ENCODE data around the gene TMBIM4. TPM values are rescaled to one million over a fixed set of nuclear protein-coding genes. Genes with fewer than 3 reads are reported as not detected.

TMBIM4 gene
- total and polyA plus RNA-seq, 10 of the 15 experiments (the other 5 are each of a cell fraction or from before 2014, with no cell fraction given), result 38.8 to 341 (median 82.8) TPM

GRCh38 chr12:66143868-66144267 is 25.9 kb downstream of the TMBIM4 start:
- in situ Hi-C loops (cut with MboI), result no loop called here
- H3K4me3 ChIP-seq, result no peak overlapping the region
- ChIA-PET SMC1A (ENCODE audit: uncharacterized antibody, unreplicated experiment) (interaction anchor here (0.8 to 2.2 kb wide), 2 partner anchors 126 to 230 kb away, joined by 3 to 7 read pairs; no protein-coding TSS in a partner anchor), CTCF (interaction anchor here (1.1 to 2.7 kb wide), 2 partner anchors 25 to 91 kb away, joined by 3 to 14 read pairs; no protein-coding TSS in a partner anchor), POLR2A (no interaction called here), RAD21 (ENCODE audit: unreplicated experiment) (interaction anchor here (1.9 kb wide), 1 partner anchor 13 kb away, joined by 6 read pairs; the partner anchor contains the start of gene LLPH)
- no peak overlapping the region for H3K9ac ChIP-seq (ENCODE audit: control insufficient read depth, insufficient read depth, low read length)
- peaks cover 5 to 23% of the 10 kb centered on the region in 2 experiments for H3K36me3 ChIP-seq (ENCODE audit: control insufficient read depth in 2 of 2, insufficient read depth in 2 of 2, low read length in 1 of 2)
- H3K27me3 ChIP-seq (replicated peaks in 1 of 2; ENCODE audit: control insufficient read depth in 2 of 2, insufficient read depth in 2 of 2, low read length in 1 of 2), result no peaks in the 10 kb centered on the region
- TF ChIP-seq SREBF1 (IDR thresholded peaks at IDR 0.05; ENCODE audit: low read length), result no peak
- no peak for TF ChIP-seq IKZF2 (IDR thresholded peaks at IDR 0.05)
- no peak for TF ChIP-seq SMAD1 (IDR thresholded peaks at IDR 0.05; ENCODE audit: low read depth, partially characterized antibody)
- no peak for TF ChIP-seq IRF5 (IDR thresholded peaks at IDR 0.05; ENCODE audit: borderline replicate concordance)
- no peak for TF ChIP-seq ATF2 (IDR thresholded peaks at IDR 0.05; ENCODE audit: low read length)
- no peak overlapping the region for H3K4me2 ChIP-seq (ENCODE audit: control insufficient read depth, insufficient read depth)
- no peak for ATAC-seq
- H3K9me3 ChIP-seq (replicated peaks; ENCODE audit: control insufficient read depth, insufficient read depth, low read length), result peaks cover 23% of the 10 kb centered on the region
- intact Hi-C loops (cut with micrococcal nuclease; ENCODE audit: unreplicated experiment), result no loop called here
- H3K79me2 ChIP-seq (ENCODE audit: control insufficient read depth, insufficient read depth, low read length), result no peaks in the 10 kb centered on the region
- 100% methylated on average over 1 of the region's 1 CpG for WGBS (ENCODE audit: insufficient coverage, insufficient replicate concordance, low lambda C conversion rate, missing lambda C conversion rate)
- no peaks in the 10 kb centered on the region for H3K4me1 ChIP-seq (ENCODE audit: control insufficient read depth, insufficient read depth, low read length)
- no peaks in the 10 kb centered on the region for H4K20me1 ChIP-seq (ENCODE audit: control insufficient read depth, insufficient read depth)
- H3K27ac ChIP-seq (ENCODE audit: control insufficient read depth, insufficient read depth), result no peak overlapping the region
- no TSS peak for BruUV-seq (replicated peaks)
- no peak overlapping the region for H2AFZ ChIP-seq (ENCODE audit: control insufficient read depth, low read depth, low read length)
- DNase-seq (ENCODE audit: low read depth, low spot score), result no peak
- FAIRE-seq, result no peak

GRCh38 chr12:66142826-66143225 is 27.0 kb downstream of the TMBIM4 start:
- H3K9me3 ChIP-seq (replicated peaks; ENCODE audit: control insufficient read depth, insufficient read depth, low read length), result peaks cover 23% of the 10 kb centered on the region
- ChIA-PET SMC1A (ENCODE audit: uncharacterized antibody, unreplicated experiment) (no interaction called here), CTCF (no interaction called here), RAD21 (ENCODE audit: unreplicated experiment) (no interaction called here), POLR2A (no interaction called here)
- no peaks in the 10 kb centered on the region for H3K4me1 ChIP-seq (ENCODE audit: control insufficient read depth, insufficient read depth, low read length)
- H3K27ac ChIP-seq (ENCODE audit: control insufficient read depth, insufficient read depth), result no peak overlapping the region
- H3K36me3 ChIP-seq (ENCODE audit: control insufficient read depth in 2 of 2, insufficient read depth in 2 of 2, low read length in 1 of 2), result peaks cover 5 to 23% of the 10 kb centered on the region in 2 experiments
- H3K9ac ChIP-seq (ENCODE audit: control insufficient read depth, insufficient read depth, low read length), result no peak overlapping the region
- H3K79me2 ChIP-seq (ENCODE audit: control insufficient read depth, insufficient read depth, low read length), result no peaks in the 10 kb centered on the region
- H4K20me1 ChIP-seq (ENCODE audit: control insufficient read depth, insufficient read depth), result no peaks in the 10 kb centered on the region
- H3K4me3 ChIP-seq, result no peak overlapping the region
- no peak overlapping the region for H3K4me2 ChIP-seq (ENCODE audit: control insufficient read depth, insufficient read depth)
- FAIRE-seq, result no peak
- no TSS peak for BruUV-seq (replicated peaks)
- no peaks in the 10 kb centered on the region for H3K27me3 ChIP-seq (replicated peaks in 1 of 2; ENCODE audit: control insufficient read depth in 2 of 2, insufficient read depth in 2 of 2, low read length in 1 of 2)
- DNase-seq (ENCODE audit: low read depth, low spot score), result no peak
- in situ Hi-C loops (cut with MboI) (no loop called here), intact Hi-C loops (cut with micrococcal nuclease; ENCODE audit: unreplicated experiment) (no loop called here)
- no peak for ATAC-seq
- H2AFZ ChIP-seq (ENCODE audit: control insufficient read depth, low read depth, low read length), result no peak overlapping the region
- TF ChIP-seq KDM1A (IDR thresholded peaks at IDR 0.05; ENCODE audit: borderline replicate concordance), result no peak
- no peak for TF ChIP-seq SUPT20H (IDR thresholded peaks at IDR 0.05; ENCODE audit: borderline replicate concordance, control insufficient read depth, low read depth, low read length)
- no peak for TF ChIP-seq POLR2AphosphoS2 (IDR thresholded peaks at IDR 0.05; ENCODE audit: low read depth, low read length)
- no peak for TF ChIP-seq REST (IDR thresholded peaks at IDR 0.05; ENCODE audit: low read depth, low read length)
- TF ChIP-seq ELK1 (IDR thresholded peaks at IDR 0.05; ENCODE audit: low read depth, low read length), result no peak
- no peak for TF ChIP-seq RELA (IDR thresholded peaks at IDR 0.05; ENCODE audit: borderline replicate concordance, partially characterized antibody)

Measured in GM12878 (cell line).